ENCODE results near the gene GALNTL6.

- TF ChIP-seq CTCF (optimal IDR thresholded peaks at IDR 0.05 in 1 of 3, IDR thresholded peaks at IDR 0.05 in 1 of 3, conservative IDR thresholded peaks at IDR 0.05 in 1 of 3; ENCODE audit: extremely low read depth in 1 of 3, insufficient read depth in 2 of 3, low read length in 3 of 3) (no peak), EZH2 (IDR thresholded peaks at IDR 0.05; ENCODE audit: low read length) (no peak)
Measured at GRCh38 chr4:172843192-172843591, 1030.0 kb downstream of the GALNTL6 start.

Data from keratinocyte (primary cell).